OCI-LY1 (cell line): Measurements from ENCODE around the gene OSBPL6.

ENCODE experiments used
- CTCF ChIP-seq: fragments of 200-600 bp; sonication (generic), shearing (Covaris generic); IDR thresholded peaks from 2 replicates; pipeline ENCODE4 v1.5.1; 2017; ENCODE audit warnings: mild to moderate bottlenecking, antibody characterized with exemption, low read length, moderate library complexity, mixed read lengths
- EZH2 ChIP-seq: fragments of 200-600 bp; sonication (generic), shearing (Covaris generic); IDR thresholded peaks from 2 replicates; pipeline ENCODE4 v1.8.0; 2017; ENCODE audit warnings: borderline replicate concordance, mixed run types, mild to moderate bottlenecking, antibody characterized with exemption, low read length, moderate library complexity, mixed read lengths

DNA sequence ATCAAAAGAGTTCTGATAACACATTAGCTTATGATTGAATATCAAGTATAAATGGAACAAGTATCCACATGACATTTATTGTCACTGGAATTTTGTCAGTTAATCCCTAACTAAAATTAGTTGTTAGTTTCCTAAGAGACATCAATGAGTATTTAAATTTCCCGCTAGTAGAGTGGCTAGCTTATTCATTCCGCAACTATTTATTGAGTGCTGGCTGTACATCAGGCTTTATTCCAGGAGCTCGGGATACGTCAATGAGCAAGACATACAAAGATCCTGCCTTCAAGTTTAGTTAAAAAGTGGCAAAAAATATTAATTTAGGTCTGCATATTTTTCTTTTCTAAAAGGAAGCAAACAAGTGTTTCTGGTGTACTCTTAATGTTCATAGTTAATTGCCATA is 197.4 kb downstream of the OSBPL6 start:
- TF ChIP-seq CTCF, result no peak
- TF ChIP-seq EZH2, result no peak
